Fibroblast of lung (primary cell): ENCODE data around the gene RBFOX1. TPM values are rescaled to one million over a fixed set of nuclear protein-coding genes. Genes with fewer than 3 reads are reported as not detected.

Experiments used
- DNase-seq, 2 donors: peaks; one replicate each; pipeline versions ENCODE4 v3.0.0 to v3.0.0-alpha.2; 2010; ENCODE audit warnings: low read depth in 2 of 2
- H2AFZ ChIP-seq: 2 replicates; pipeline ENCODE4 v1.5.1; 2012; ENCODE audit warnings: low read length, control low read depth, inconsistent platforms
- H3K27ac ChIP-seq: 2 replicates; pipeline ENCODE4 v1.5.1; 2011; ENCODE audit warnings: low read length, control low read depth; ENCODE audit not compliant: insufficient read depth
- H3K27me3 ChIP-seq: 2 replicates; pipeline ENCODE4 v1.5.1; 2011; ENCODE audit warnings: mild to moderate bottlenecking, low read length; ENCODE audit not compliant: control insufficient read depth, insufficient read depth
- H3K36me3 ChIP-seq: 2 replicates; pipeline ENCODE4 v1.5.1; 2011; ENCODE audit warnings: low read length; ENCODE audit not compliant: control insufficient read depth, insufficient read depth
- H3K4me1 ChIP-seq: 2 replicates; pipeline ENCODE4 v1.5.1; 2011; ENCODE audit warnings: low read length; ENCODE audit not compliant: control insufficient read depth, insufficient read depth; ENCODE audit errors: extremely low read depth
- H3K4me2 ChIP-seq: 2 replicates; pipeline ENCODE4 v1.5.1; 2011; ENCODE audit warnings: low read length, control low read depth; ENCODE audit not compliant: insufficient read depth; ENCODE audit errors: extremely low read depth
- H3K4me3 ChIP-seq, 4 experiments: fragments of 200-600 bp in 1 of 4; sonication (generic) in 1 of 4; replicated peaks in 1 of 4; 2 replicates each; pipeline ENCODE4 v1.5.1; 2011 to 2016; ENCODE audit warnings: low read length in 4 of 4, low read depth in 3 of 4, mild to moderate bottlenecking in 3 of 4, control low read depth in 2 of 4, inconsistent platforms in 1 of 4, mixed read lengths in 1 of 4; ENCODE audit not compliant: insufficient read depth in 1 of 4; ENCODE audit errors: control extremely low read depth in 1 of 4
- H3K79me2 ChIP-seq: 2 replicates; pipeline ENCODE4 v1.5.1; 2012; ENCODE audit warnings: mild to moderate bottlenecking, low read length, inconsistent platforms; ENCODE audit not compliant: control insufficient read depth, insufficient read depth
- H3K9ac ChIP-seq: 2 replicates; pipeline ENCODE4 v1.5.1; 2011; ENCODE audit warnings: mild to moderate bottlenecking, low read length, control low read depth; ENCODE audit not compliant: insufficient read depth
- H3K9me3 ChIP-seq: 2 replicates; pipeline ENCODE4 v1.5.1; 2012; ENCODE audit warnings: low read depth, low read length; ENCODE audit not compliant: control insufficient read depth, insufficient read depth
- H4K20me1 ChIP-seq: 2 replicates; pipeline ENCODE4 v1.5.1; 2011; ENCODE audit warnings: low read length; ENCODE audit not compliant: control insufficient read depth, insufficient read depth; ENCODE audit errors: extremely low read depth
- CTCF ChIP-seq, 2 donors: IDR thresholded peaks in 1 of 2; conservative IDR thresholded peaks in 1 of 2; 1 replicate in 1 of 2; 2 replicates in 1 of 2; pipeline ENCODE4 v1.5.1; 2011 to 2012; ENCODE audit warnings: low read length in 2 of 2, control low read depth in 1 of 2, inconsistent platforms in 1 of 2, low read depth in 1 of 2, mild to moderate bottlenecking in 1 of 2
- EZH2 ChIP-seq: IDR thresholded peaks from 2 replicates; pipeline ENCODE4 v1.5.1; 2012; ENCODE audit warnings: low read length, control low read depth, mild to moderate bottlenecking; ENCODE audit errors: missing control alignments
- polyA plus RNA-seq, 2 donors: library from polyadenylated mRNA; depleted of rRNA in 1 of 2; stranded (reverse) in 1 of 2; unstranded in 1 of 2; fragments of >200 nt; gene quantifications; 2 replicates each; pipeline ENCODE4 v1.2.1, GENCODE V29; 2011 to 2012; ENCODE audit warnings: missing spikeins in 1 of 2
- total RNA-seq: library from RNA; depleted of rRNA; stranded (reverse); fragments of >200 nt; gene quantifications from 2 replicates; pipeline ENCODE4 v1.2.1, GENCODE V29; 2014

RBFOX1 gene
- total and polyA plus RNA-seq, 2 donors (not counting 1 experiment from before 2014, with no cell fraction given) = not detected

- no peak overlapping the region for H3K27ac ChIP-seq
- H2AFZ ChIP-seq = no peak overlapping the region
- H3K4me3 ChIP-seq = no peak overlapping the region
- H4K20me1 ChIP-seq = no peaks in the 10 kb centered on the region
- H3K4me1 ChIP-seq = no peaks in the 10 kb centered on the region
- no peak for TF ChIP-seq CTCF (conservative IDR thresholded peaks at IDR 0.05 in 1 of 2, IDR thresholded peaks at IDR 0.05 in 1 of 2; ENCODE audit: low read depth in 1 of 2, low read length in 2 of 2)
- TF ChIP-seq EZH2 = no peak
- no peak overlapping the region for H3K9ac ChIP-seq
- H3K9me3 ChIP-seq = no peaks in the 10 kb centered on the region
- H3K79me2 ChIP-seq = no peaks in the 10 kb centered on the region
- H3K4me2 ChIP-seq = no peak overlapping the region
- no peak for DNase-seq
- H3K27me3 ChIP-seq = no peaks in the 10 kb centered on the region
- H3K36me3 ChIP-seq = no peaks in the 10 kb centered on the region
Measured at GRCh38 chr16:7602291-7602950, 269.8 kb downstream of the RBFOX1 start.

GRCh38 chr16:7605812-7606211 lies 273.2 kb downstream of the RBFOX1 start:
- Histone ChIP-seq H3K4me1 (no peaks in the 10 kb centered on the region), H2AFZ (no peak overlapping the region), H4K20me1 (no peaks in the 10 kb centered on the region), H3K36me3 (no peaks in the 10 kb centered on the region), H3K9me3 (no peaks in the 10 kb centered on the region), H3K27ac (no peak overlapping the region), H3K4me2 (no peak overlapping the region), H3K79me2 (no peaks in the 10 kb centered on the region), H3K27me3 (no peaks in the 10 kb centered on the region), H3K4me3 (no peak overlapping the region), H3K9ac (no peak overlapping the region)
- TF ChIP-seq CTCF (conservative IDR thresholded peaks at IDR 0.05 in 1 of 2, IDR thresholded peaks at IDR 0.05 in 1 of 2; ENCODE audit: low read depth in 1 of 2, low read length in 2 of 2) (no peak), EZH2 (no peak)
- DNase-seq = no peak

- H3K79me2 ChIP-seq = no peaks in the 10 kb centered on the region
- DNase-seq = no peak
Measured at GRCh38 chr16:7612671-7613070, 280.0 kb downstream of the RBFOX1 start.

More at GRCh38 chr16:7612671-7613070, 280.0 kb downstream of the RBFOX1 start:
- no peak overlapping the region for H3K9ac ChIP-seq
- no peak overlapping the region for H2AFZ ChIP-seq
- H4K20me1 ChIP-seq = no peaks in the 10 kb centered on the region
- no peaks in the 10 kb centered on the region for H3K36me3 ChIP-seq
- H3K9me3 ChIP-seq = no peaks in the 10 kb centered on the region
- H3K4me1 ChIP-seq = no peaks in the 10 kb centered on the region
- no peaks in the 10 kb centered on the region for H3K27me3 ChIP-seq
- no peak overlapping the region for H3K4me2 ChIP-seq
- H3K27ac ChIP-seq = no peak overlapping the region
- TF ChIP-seq CTCF (conservative IDR thresholded peaks at IDR 0.05 in 1 of 2, IDR thresholded peaks at IDR 0.05 in 1 of 2; ENCODE audit: low read depth in 1 of 2, low read length in 2 of 2) (no peak), EZH2 (no peak)
- no peak overlapping the region for H3K4me3 ChIP-seq
